ENCODE measurements around the gene SSR4.

DNA sequence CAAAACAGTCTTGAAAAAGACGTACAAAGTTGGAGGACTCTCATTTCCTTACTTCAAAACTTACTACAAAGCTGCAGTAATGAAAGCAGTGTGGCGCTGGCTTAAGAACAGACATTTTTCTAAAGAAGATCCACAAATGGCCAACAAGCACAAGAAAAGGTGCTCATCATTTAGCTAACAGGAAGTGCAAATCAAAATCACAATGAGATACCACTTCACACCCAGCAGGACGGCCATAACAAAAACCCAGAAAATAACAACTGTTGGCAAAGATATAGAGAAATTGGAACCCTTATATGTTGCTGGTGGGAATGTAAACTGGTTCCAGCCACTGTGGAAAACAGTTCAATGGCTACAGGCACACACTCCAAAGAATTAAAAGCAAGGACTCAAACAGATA lies 32.5 kb downstream of the SSR4 start:
- TF ChIP-seq, protein P1, sequence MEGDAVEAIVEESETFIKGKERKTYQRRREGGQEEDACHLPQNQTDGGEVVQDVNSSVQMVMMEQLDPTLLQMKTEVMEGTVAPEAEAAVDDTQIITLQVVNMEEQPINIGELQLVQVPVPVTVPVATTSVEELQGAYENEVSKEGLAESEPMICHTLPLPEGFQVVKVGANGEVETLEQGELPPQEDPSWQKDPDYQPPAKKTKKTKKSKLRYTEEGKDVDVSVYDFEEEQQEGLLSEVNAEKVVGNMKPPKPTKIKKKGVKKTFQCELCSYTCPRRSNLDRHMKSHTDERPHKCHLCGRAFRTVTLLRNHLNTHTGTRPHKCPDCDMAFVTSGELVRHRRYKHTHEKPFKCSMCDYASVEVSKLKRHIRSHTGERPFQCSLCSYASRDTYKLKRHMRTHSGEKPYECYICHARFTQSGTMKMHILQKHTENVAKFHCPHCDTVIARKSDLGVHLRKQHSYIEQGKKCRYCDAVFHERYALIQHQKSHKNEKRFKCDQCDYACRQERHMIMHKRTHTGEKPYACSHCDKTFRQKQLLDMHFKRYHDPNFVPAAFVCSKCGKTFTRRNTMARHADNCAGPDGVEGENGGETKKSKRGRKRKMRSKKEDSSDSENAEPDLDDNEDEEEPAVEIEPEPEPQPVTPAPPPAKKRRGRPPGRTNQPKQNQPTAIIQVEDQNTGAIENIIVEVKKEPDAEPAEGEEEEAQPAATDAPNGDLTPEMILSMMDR (IDR thresholded peaks at IDR 0.05), result no peak
- no peak for TF ChIP-seq EZH2 (IDR thresholded peaks at IDR 0.05; ENCODE audit: borderline replicate concordance, insufficient read depth, low read depth, low read length, poor library complexity, severe bottlenecking)

Measured in B cell (primary cell).